ENCODE results near the gene PHKG1.
"Not testable (repeated sequence)": the region's sequence is repeated elsewhere in the genome, so short reads cannot be mapped to it uniquely, and the experiment has no call there.

Gene PHKG1

DNA sequence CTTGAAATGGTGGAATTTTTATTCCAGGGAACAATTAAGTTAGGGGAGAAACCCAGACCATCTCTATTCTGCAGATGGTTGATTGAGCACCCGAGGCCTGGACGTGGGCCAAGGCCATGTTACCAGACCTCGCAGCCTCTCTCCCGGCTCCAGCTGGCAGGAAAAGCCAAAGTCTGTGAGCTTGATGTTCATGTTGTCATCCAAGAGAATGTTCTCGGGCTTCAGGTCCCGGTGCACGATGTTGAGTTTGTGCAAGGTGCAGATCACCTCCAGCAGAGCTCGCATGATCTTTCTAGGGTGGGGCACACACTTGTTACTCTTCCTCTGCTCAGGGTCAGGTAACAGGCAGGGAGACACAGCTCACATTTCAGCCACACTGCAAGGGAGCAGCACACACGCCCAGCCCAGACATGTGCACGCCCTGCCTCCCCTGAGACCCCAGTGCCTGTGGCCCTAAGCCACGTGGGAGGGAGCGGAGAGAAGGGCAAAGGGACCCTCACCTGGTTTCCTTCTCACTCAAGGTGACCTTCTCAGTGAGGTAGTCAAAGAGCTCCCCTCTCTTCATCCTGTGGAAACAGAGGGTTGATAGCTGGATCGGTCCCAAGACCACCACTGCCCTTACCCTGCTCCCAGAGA lies 9.5 kb downstream of the PHKG1 start:
- no peak for DNase-seq (ENCODE audit: low read depth)

DNA sequence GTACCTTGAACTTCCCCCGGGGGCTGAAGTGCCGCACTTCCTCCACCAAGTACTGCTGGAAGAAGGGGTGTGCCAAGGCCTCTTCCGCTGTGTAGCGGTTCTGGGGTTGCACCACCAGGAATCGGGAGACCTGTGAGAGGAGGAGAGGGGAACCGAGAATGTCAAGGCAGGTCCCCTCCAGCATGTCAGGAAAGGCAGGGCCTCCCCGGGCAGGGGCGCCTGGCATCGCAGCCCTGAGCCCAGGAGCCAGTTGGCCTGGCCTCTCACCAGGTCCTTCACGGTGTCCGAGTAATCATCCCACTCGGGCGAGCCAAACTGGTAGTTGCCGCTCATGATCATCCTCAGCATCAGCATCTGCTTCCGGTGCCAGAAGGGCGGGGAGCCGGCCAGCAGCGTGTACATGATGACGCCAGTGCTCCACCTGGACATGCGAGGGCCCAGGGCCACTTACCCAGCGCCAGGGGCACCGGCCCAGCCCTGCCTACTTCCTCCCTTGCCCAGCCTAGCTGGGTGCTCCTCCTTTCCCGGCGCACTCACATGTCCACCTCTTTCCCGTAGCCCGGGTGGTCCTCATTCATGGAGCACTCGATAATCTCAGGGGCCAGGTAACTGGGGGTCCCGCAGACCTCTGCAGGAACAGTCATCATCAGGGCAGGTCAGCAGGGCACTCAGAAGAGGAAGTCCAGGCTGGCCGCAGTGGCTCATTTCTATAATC lies 11.0 kb downstream of the PHKG1 start:
- no peak for DNase-seq (ENCODE audit: low read depth)

DNA sequence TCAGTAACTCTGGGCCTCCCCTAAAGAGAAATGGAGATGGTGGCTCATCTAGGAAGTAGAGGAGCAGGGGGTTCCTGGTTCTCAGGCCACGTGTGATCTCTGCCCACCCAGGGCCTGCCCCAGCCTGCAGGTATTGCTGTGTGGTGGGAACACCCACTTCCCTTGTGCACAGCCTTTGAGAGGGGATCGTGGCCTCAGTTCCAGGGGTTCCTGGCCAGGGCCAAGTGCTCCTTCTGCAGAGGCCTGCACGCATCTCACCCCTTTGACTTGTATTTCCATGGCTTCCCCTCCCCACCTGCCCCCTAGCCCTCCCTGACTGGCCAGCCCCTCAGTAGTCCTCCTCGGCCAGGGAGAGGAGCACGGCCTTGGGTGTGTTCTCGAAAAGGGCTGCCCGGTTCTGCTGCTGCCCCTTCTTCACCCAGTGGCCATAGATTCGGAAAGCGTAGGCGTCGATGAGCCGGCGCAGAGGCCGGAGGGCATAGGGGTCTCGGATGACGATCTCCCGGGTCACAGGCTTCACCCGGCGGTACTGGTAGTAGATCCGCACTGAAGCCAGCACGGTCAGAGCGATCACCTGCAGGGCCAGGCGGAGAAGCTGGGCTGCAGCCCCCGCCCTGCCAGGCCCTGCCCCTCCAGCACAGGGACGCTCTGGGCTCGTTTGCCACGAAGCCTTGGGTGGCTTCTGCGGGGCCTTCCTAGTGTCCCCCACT lies 11.9 kb downstream of the PHKG1 start:
- not testable (repeated sequence) for DNase-seq (ENCODE audit: low read depth)

DNA sequence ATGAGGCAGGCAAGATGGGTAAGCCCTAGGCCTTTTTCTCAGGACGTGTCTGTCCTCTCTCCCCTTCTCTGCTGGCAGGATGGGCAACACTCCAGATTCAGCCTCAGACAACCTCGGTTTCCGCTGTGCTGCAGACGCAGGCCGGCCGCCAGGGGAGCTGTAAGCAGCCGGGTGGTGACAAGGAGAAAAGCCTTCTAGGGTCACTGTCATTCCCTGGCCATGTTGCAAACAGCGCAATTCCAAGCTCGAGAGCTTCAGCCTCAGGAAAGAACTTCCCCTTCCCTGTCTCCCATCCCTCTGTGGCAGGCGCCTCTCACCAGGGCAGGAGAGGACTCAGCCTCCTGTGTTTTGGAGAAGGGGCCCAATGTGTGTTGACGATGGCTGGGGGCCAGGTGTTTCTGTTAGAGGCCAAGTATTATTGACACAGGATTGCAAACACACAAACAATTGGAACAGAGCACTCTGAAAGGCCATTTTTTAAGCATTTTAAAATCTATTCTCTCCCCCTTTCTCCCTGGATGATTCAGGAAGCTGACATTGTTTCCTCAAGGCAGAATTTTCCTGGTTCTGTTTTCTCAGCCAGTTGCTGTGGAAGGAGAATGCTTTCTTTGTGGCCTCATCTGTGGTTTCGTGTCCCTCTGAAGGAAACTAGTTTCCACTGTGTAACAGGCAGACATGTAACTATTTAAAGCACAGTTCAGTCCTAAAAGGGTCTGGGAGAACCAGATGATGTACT lies 13.1 kb downstream of the PHKG1 start:
- DNase-seq (ENCODE audit: low read depth) = no peak

DNA sequence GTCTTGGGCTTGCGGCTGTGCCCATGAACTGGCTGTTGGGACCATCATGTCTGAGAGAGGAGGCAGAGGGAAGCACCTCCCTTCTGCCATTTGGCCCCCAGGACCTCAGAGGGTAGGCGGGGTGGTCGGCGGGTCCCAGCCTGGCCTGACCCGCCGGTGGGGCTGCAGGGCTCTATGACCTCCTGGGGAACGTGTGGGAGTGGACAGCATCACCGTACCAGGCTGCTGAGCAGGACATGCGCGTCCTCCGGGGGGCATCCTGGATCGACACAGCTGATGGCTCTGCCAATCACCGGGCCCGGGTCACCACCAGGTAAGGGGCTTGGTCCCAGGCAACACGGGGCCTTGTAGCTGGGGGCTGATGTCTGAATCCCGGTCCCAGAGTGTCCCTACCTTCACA lies 14.6 kb downstream of the PHKG1 start:
- no peak for DNase-seq (ENCODE audit: low read depth)

DNA sequence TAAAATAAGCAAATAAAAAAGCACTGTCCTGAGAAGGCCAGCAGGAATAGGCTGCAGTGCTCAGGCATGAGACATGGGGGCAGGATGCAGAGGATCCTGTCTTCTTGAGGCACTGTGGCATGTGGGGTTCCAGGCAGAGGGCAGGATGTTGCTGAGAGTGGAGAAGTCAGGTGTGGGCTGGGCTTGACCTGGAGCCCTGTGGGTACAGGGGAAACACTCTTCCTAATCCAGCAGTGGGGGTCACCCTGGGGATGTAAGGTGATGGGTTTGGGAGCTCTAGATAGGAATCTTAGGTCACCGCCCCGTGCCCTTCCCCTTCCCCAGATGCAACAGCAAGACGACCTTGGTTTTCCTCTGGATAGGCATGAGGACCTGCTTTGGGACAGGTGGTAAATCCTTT lies 15.1 kb downstream of the PHKG1 start:
- DNase-seq (ENCODE audit: low read depth) = no peak

DNA sequence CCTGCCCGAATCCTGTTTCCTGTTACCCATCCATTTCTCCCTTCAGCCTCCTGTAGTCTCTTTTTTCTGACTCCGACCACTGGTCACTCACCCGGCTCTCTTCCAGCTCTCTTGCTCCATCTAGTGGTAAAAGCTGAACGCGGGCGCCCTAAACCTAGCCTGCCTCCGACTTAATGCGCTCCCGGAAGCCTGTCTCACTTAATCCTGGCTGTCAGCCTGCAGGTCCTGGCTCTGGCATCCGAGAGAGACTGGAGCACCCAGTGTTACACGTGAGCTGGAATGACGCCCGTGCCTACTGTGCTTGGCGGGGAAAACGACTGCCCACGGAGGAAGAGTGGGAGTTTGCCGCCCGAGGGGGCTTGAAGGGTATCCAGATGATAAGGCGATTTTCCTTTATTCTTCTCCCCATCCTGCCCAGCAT lies 18.4 kb downstream of the PHKG1 start:
- DNase-seq (ENCODE audit: low read depth) = no peak

DNA sequence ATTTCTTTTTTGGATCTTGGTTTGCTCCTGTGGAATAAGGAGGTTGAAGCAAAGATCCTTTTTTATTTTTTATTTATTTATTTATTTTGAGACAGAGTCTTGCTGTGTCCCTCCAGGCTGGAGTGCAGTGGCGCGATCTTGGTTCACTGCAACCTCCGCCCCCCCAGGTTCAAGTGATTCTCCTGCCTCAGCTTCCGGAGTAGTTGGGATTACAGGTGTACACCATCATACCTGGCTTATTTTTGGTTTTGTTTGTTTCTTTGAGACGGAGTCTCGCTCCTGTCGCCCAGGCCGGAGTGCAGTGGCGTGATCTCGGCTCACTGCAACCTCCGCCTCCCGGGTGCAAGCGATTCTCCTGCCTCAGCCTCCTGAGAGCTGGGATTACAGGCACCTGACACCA lies 26.4 kb downstream of the PHKG1 start:
- DNase-seq (ENCODE audit: low read depth) = not testable (repeated sequence)

DNA sequence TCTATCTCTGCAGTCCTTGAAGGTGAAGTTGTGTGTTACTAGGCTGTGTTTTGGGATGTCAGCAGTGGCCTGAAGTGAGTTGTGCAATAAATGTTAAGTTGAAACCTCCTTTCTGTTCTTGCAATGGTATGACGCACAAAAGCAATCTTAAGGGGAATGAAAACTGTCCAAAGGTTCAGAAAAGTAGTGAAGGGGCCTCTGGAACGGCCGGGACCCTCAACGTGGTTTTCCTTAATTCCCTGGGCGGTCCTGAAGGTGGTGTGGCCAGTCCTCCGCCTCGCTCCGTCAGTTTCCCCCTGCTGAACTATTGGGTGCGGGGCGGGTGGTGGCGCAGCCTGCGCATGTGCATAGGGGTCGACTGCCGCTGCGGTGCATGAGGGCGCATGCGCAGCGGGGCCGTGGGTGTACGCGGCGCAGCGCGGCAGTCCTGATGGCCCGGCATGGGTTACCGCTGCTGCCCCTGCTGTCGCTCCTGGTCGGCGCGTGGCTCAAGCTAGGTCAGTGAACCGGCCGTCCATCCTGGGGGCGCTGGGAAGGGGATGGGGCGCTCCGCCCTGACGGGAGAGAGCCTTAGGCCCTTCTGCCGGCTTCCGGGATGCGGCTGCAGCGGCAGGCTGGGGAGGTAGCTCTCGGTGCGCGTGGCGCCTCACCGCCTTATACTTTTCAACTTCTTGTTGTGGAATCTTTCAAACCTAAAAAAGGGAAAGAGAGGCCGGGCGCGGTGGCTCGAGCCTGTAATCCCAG lies 28.7 kb downstream of the PHKG1 start, which contains the start of gene SUMF2:
TSS of gene SUMF2 (plus strand) at position 405 of the 744 bp plus-strand sequence. CDS start at position 431, 26 bp downstream.
- no peak for DNase-seq (ENCODE audit: low read depth)

DNA sequence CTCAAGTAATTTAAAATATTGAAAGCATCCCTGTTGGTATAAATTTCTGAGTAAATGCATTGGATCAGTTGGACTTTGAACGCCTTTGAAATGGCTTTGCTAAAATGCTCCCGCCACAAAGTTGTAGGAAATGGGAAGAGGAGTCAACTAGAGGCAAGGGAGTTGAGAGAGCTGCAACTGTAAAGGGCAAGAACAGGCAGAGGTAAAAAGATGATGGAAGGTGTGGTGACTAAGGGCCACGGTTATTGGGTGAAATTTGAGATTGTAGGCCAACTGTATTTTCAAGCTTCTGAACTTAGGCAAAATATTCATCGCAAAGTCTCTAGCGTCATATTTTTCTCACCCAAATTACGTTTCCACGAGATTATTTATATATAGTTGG lies 29.3 kb downstream of the PHKG1 start:
- DNase-seq (ENCODE audit: low read depth) = no peak

DNA sequence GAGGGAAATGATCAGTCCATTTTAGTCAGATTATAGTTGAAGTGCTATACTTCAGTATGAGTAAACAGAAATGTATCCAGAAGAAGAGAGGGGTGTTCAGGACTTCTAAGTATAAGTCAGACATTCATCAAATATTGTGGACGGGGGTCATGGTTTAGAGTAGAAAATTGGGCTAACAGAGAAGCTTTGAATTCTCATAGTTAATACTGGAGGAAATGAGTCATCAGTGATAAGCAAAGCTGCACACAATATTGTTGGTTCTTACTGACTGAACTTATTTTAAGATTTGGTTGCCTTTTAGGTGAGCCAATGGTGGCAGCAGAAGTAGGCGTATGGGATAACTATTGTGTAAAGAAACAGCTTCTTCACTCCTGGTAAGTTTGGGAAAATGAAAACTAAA lies 30.4 kb downstream of the PHKG1 start:
- DNase-seq (ENCODE audit: low read depth) = no peak

DNA sequence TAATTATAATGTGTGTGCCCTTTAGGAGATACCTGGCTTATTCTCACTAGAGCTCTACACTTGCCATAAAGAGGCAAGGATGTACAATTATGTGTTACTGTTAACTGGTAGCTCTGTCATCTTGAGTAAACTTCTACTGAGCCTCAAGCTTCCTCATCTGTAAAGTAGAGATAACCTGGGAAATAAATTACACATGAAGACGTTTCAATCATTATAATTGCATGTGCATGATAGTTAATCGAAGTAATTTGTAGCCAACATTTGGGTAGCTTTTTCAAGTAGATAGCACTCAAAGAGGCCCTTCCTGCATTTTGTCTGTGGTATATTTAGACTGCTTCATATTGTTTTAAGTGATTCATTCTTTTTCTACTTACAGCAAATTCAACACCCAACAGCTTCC lies 38.8 kb downstream of the PHKG1 start:
- no peak for DNase-seq (ENCODE audit: low read depth)

DNA sequence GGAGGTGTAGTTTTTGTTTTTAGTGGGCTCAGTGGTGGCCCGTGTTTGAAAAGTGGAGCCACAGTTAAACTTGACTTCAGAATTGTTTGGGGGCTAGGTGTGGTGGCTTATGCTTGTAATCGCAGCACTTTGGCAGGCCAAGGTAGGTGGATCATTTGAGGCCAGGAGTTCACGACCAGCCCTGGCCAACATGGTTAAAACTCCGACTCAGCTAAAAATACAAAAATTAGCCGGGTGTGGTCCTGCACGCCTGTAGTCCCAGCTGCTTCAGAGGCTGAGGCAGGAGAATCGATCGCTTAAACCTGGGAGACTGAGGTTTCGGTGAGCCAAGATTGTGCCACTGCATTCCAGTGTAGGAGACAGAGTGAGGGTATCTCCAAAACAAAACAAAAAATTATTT lies 39.4 kb downstream of the PHKG1 start:
- DNase-seq (ENCODE audit: low read depth) = no peak

DNA sequence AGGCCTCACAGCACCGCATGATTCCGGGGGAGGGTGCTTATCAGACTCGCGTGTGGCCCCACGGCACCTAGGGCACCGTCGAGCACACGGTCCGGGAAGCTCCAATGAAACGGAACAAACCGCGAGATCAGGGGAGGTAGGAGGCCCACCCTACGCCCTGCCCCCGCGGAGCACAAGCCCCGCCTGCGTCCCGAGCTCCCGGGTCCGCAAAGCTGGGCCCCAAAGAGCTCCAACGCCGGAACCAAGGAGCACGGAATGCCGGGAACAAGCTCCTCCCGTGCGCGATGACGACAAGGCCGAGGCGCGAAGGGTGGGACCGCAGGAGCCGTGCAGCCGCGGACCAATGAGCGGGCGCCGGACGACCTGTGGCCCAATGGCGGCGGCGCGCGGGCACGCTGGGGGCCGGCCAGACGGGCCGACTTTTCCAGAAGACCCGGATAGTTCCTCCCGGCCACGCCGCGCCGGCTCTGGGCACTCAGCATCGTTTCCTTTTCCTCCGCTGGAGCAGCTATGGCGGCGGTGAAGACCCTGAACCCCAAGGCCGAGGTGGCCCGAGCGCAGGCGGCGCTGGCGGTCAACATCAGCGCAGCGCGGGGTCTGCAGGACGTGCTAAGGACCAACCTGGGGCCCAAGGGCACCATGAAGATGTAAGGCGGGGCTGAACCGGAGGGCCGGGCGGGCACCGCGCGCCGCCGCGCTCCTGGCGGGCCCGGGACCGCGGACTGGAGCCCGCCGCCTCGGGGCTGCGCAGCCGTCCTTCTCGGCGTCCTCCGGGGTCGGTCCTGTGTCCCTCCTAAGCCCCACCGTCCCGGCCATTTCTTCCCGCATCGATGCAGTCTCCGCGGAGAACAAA lies 41.2 kb downstream of the PHKG1 start, which contains the start of the genes CCT6A and PSPH:
TSS of gene CCT6A (plus strand) at position 427 of the 853 bp plus-strand sequence. CDS start at position 511, 84 bp downstream.
TSS of gene PSPH (minus strand) at position 106 of the 853 bp plus-strand sequence. CDS start 30,232 bp downstream, outside the sequence.
- peak; percentile 89 for DNase-seq (ENCODE audit: low read depth)

DNA sequence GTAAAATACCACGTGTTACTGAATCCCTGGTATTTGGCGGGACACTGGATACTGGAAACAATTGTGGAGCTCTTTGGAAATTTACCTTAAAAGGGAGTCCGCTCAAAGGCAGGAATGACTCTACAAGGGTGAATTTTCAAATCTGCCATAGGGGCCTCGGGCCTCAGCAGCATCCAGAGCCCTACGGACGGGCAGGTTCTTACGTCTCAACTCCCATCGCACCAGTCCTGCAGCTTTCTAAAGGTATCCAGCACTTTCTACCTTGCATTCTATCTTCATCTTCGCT lies 41.8 kb downstream of the PHKG1 start:
- no peak for DNase-seq (ENCODE audit: low read depth)

DNA sequence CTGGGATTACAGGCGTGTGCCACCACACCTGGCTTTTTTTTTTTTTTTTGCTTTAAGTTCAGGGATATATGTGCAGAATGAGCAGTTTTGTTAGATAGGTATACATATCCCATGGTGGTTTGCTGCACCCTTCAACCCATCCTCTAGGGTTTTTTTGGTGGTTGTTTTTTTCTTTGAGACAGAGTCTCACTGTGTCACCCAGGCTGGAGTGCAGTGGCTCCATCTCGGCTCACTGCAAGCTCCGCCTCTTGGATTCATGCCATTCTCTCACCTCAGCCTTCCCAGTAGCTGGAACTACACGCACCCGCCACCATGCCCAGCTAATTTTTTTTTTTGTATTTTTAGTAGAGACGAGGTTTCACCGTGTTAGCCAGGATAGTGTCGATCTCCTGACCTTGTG lies 44.0 kb downstream of the PHKG1 start:
- DNase-seq (ENCODE audit: low read depth) = not testable (repeated sequence)

DNA sequence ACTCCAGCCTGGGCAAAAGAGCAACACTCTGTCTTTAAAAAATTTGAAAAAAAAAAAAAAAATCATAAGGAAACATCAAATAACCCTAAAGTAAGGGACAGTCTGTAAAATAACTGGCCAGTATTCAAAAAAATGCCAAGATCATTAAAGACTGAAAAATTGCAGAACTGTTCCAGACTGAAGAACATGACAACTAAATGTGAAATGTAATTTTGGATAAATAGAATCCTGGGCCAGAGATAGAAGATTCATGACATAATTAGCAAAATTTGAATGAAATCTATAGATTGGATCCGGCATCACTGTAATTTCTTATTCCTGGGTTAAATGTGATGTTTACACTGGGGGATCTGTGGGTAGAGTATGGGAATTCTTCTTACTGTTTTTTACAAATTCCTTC lies 44.5 kb downstream of the PHKG1 start:
- no peak for DNase-seq (ENCODE audit: low read depth)

DNA sequence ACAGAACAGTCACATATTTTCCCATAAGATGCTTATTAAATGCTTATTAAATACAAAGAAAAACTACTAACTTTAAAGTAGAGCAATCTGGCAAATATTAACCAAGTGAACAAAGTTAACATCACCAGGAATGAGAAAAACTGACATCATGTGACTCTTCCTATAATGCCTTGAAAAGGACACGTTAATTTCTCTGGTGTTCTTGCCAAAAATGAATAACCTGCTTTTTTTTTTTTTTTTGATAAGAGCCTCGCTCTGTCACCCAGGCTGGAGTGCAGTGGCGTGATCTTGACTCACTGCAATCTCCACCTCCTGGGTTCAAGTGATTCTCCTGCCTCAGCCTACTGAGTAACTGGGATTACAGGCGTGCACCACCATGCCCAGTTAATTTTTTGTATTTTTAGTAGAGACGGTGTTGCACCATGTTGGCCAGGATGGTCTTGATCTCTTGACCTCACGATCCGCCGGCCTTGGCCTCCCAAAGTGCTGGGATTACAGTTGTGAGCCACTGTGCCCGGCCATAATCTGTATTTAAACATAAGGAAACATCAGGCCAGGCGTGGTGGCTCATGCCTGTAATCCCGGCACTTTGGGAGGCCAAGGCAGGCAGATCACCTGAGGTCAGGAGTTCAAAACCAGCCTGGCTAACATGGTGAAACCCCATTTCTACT lies 45.2 kb downstream of the PHKG1 start:
- DNase-seq (ENCODE audit: low read depth) = not testable (repeated sequence)

DNA sequence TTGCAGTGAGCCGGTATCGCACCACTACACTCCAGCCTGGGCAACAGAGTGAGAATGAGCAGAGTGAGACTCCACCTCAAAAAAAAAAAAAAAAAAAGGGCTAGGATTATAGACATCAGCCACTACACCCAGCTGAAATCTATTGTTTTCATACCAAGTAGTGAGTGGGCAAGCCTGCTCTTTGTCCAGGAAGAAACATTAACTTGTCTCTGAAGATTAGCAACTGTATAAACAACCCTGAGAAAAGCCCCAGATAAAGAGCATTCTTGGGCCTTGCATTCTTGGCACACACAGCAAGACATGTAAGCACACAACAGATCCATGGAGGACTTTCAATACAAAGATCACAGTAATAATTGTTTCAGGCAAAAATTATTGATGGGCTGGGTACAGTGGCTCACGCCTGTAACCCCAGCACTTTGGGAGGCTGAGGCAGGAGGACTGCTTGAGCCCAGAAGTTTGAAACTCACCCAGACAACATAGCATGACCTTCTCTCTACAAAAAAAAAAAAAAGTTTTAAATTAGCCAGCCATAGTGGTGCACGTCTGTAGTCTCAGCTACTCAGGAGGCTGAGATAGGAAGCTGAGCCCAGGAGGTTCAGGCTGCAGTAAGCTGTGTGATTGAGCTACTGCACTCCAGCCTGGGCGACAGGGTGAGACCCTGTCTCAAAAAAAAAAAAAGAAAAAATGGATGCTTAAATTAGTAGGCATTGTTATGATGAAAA lies 45.9 kb downstream of the PHKG1 start:
- DNase-seq (ENCODE audit: low read depth) = no peak
